Mesenchymal stem cell (in vitro differentiated cells and primary cell): ENCODE results near the gene KBTBD6.
"Not testable (repeated sequence)": the region's sequence is repeated elsewhere in the genome, so short reads cannot be mapped to it uniquely, and the experiment has no call there.

Experiments used
- DNase-seq: peaks from one replicate; pipeline ENCODE4 v3.0.0-alpha.2; 2013
- H2AFZ ChIP-seq: one replicate; pipeline ENCODE4 v1.6.1; 2013; ENCODE audit warnings: low read depth, mild to moderate bottlenecking, control low read depth, inconsistent platforms, low read length, moderate library complexity
- H2AK5ac ChIP-seq: 2 replicates; pipeline ENCODE4 v1.6.1; 2013; ENCODE audit warnings: low read length, moderate library complexity, mild to moderate bottlenecking, inconsistent platforms; ENCODE audit not compliant: severe bottlenecking
- H2BK120ac ChIP-seq: one replicate; pipeline ENCODE4 v1.6.1; 2013; ENCODE audit warnings: low read depth, mild to moderate bottlenecking, inconsistent platforms, low read length, moderate library complexity
- H2BK12ac ChIP-seq, 2 experiments: one replicate each; pipeline ENCODE4 v1.6.1; 2013; ENCODE audit warnings: inconsistent platforms in 2 of 2, low read length in 2 of 2, mild to moderate bottlenecking in 2 of 2, moderate library complexity in 2 of 2, control low read depth in 1 of 2
- H2BK15ac ChIP-seq: one replicate; pipeline ENCODE4 v1.6.1; 2013; ENCODE audit warnings: mild to moderate bottlenecking, low read depth, inconsistent platforms; ENCODE audit not compliant: poor library complexity, severe bottlenecking
- H2BK5ac ChIP-seq: 2 replicates; pipeline ENCODE4 v1.6.1; 2013; ENCODE audit warnings: low read depth, mild to moderate bottlenecking, low read length, control low read depth, inconsistent platforms; ENCODE audit not compliant: poor library complexity, severe bottlenecking
- H3K14ac ChIP-seq, 2 experiments: one replicate each; pipeline ENCODE4 v1.6.1; 2013; ENCODE audit warnings: inconsistent platforms in 2 of 2, low read length in 2 of 2, control low read depth in 1 of 2, mild to moderate bottlenecking in 1 of 2, moderate library complexity in 1 of 2
- H3K18ac ChIP-seq, 2 experiments: one replicate each; pipeline ENCODE4 v1.6.1; 2013; ENCODE audit warnings: inconsistent platforms in 2 of 2, low read length in 2 of 2, control low read depth in 1 of 2, low read depth in 1 of 2, mild to moderate bottlenecking in 1 of 2
- H3K23ac ChIP-seq, 2 experiments: one replicate each; pipeline ENCODE4 v1.6.1; 2013; ENCODE audit warnings: inconsistent platforms in 2 of 2, low read length in 2 of 2, mild to moderate bottlenecking in 2 of 2, moderate library complexity in 2 of 2, control low read depth in 1 of 2
- H3K27ac ChIP-seq: 2 replicates; pipeline ENCODE4 v1.5.1; 2013; ENCODE audit warnings: mild to moderate bottlenecking, moderate library complexity, low read length, control low read depth, inconsistent platforms; ENCODE audit not compliant: poor library complexity, severe bottlenecking
- H3K27me3 ChIP-seq, 2 experiments: 2 replicates each; pipeline versions ENCODE4 v1.6.1 to v1.7.0; 2013; ENCODE audit warnings: low read length in 2 of 2, mild to moderate bottlenecking in 2 of 2, moderate library complexity in 2 of 2, control low read depth in 1 of 2, inconsistent platforms in 1 of 2; ENCODE audit not compliant: control insufficient read depth in 1 of 2, insufficient read depth in 1 of 2
- H3K36me3 ChIP-seq, 2 experiments: 2 replicates each; pipeline versions ENCODE4 v1.6.1 to v1.7.0; 2013; ENCODE audit warnings: low read length in 2 of 2, control low read depth in 1 of 2, inconsistent platforms in 1 of 2, low read depth in 1 of 2, mild to moderate bottlenecking in 1 of 2; ENCODE audit not compliant: insufficient read depth in 2 of 2, control insufficient read depth in 1 of 2
- H3K4ac ChIP-seq, 2 experiments: one replicate each; pipeline ENCODE4 v1.6.1; 2013; ENCODE audit warnings: inconsistent platforms in 2 of 2, low read length in 2 of 2, mild to moderate bottlenecking in 2 of 2, moderate library complexity in 2 of 2, control low read depth in 1 of 2, low read depth in 1 of 2
- H3K4me1 ChIP-seq: 2 replicates; pipeline ENCODE4 v1.6.1; 2013; ENCODE audit warnings: low read depth, low read length, control low read depth; ENCODE audit not compliant: control insufficient read depth, insufficient read depth
- H3K4me2 ChIP-seq: 2 replicates; pipeline ENCODE4 v1.6.1; 2013; ENCODE audit warnings: low read length, mild to moderate bottlenecking, inconsistent platforms; ENCODE audit not compliant: poor library complexity, severe bottlenecking
- H3K4me3 ChIP-seq, 2 experiments: 2 replicates each; pipeline versions ENCODE4 v1.5.1 to v1.7.0; 2013; ENCODE audit warnings: low read length in 2 of 2, mild to moderate bottlenecking in 2 of 2, control low read depth in 1 of 2, low read depth in 1 of 2; ENCODE audit not compliant: insufficient read depth in 1 of 2
- H3K79me1 ChIP-seq: replicated peaks from 2 replicates; pipeline ENCODE4 v1.6.1; 2013; ENCODE audit warnings: mild to moderate bottlenecking, control low read depth, low read length, inconsistent platforms; ENCODE audit not compliant: poor library complexity, severe bottlenecking
- H3K9ac ChIP-seq: 2 replicates; pipeline ENCODE4 v1.7.0; 2013; ENCODE audit warnings: mild to moderate bottlenecking, low read length, moderate library complexity
- H3K9me3 ChIP-seq: 2 replicates; pipeline ENCODE4 v1.7.0; 2013; ENCODE audit warnings: mild to moderate bottlenecking, low read length; ENCODE audit not compliant: control insufficient read depth
- H4K8ac ChIP-seq: one replicate; pipeline ENCODE4 v1.6.1; 2013; ENCODE audit warnings: inconsistent platforms, mild to moderate bottlenecking, low read length, moderate library complexity
- H4K91ac ChIP-seq: one replicate; pipeline ENCODE4 v1.6.1; 2013; ENCODE audit warnings: mild to moderate bottlenecking, low read length, inconsistent platforms
- WGBS: methylation state at CpG from one replicate; pipeline ENCODE4 v1.1.7; 2013; ENCODE audit warnings: mixed read lengths; 5-methylcytosine and 5-hydroxymethylcytosine counted together

KBTBD6 gene

DNA sequence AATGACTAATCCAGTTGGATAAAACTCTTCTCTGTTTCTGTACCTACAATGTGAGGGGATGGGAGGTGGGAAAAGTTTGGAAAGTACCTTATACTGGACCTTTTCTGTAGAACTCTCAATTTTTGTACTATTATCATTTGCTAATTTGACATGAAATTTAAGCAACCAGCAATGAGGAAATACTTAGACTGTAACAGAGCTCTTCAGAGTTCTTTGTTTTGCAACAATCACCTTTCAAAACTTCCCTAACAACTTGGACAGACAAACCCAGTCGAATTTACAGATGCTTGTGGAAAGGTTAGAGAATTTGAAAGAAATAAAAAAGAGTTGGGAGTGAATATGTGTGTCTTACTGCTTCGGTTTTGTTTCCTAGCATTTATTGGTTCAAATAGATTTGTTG lies 45.0 kb upstream of the KBTBD6 start:
- DNase-seq = peak; percentile 18
- H2AFZ ChIP-seq = no peak overlapping the region
- no peak overlapping the region for H2BK120ac ChIP-seq
- no peak overlapping the region for H2BK12ac ChIP-seq
- H3K27ac ChIP-seq = no peak overlapping the region
- no peak overlapping the region for H3K4ac ChIP-seq
- H2AK5ac ChIP-seq = no peak overlapping the region
- no peak overlapping the region for H3K4me3 ChIP-seq
- no CpG with 5 or more reads among the region's 2 CpGs for WGBS
- no peak overlapping the region for H3K23ac ChIP-seq
- H2BK5ac ChIP-seq = no peak overlapping the region
- no peak overlapping the region for H3K14ac ChIP-seq
- H4K91ac ChIP-seq = no peak overlapping the region
- no peaks in the 10 kb centered on the region for H3K79me1 ChIP-seq
- no peak overlapping the region for H3K4me2 ChIP-seq
- no peaks in the 10 kb centered on the region for H3K36me3 ChIP-seq
- H3K18ac ChIP-seq = no peak overlapping the region
- H3K4me1 ChIP-seq = no peaks in the 10 kb centered on the region
- no peaks in the 10 kb centered on the region for H3K27me3 ChIP-seq
- H4K8ac ChIP-seq = no peak overlapping the region
- H2BK15ac ChIP-seq = no peak overlapping the region
- H3K9me3 ChIP-seq = peaks cover 9% of the 10 kb centered on the region
- H3K9ac ChIP-seq = peak overlapping the region; percentile 66

GRCh38 chr13:41175576-41175975 lies 43.0 kb upstream of the KBTBD6 start:
- H2BK12ac ChIP-seq, H2AK5ac ChIP-seq, H3K4me2 ChIP-seq, H4K8ac ChIP-seq, H3K18ac ChIP-seq, H3K9me3 ChIP-seq, H3K4me1 ChIP-seq, H2BK15ac ChIP-seq, H4K91ac ChIP-seq, H3K79me1 ChIP-seq, H3K23ac ChIP-seq, DNase-seq, H3K36me3 ChIP-seq, H2BK5ac ChIP-seq, H2BK120ac ChIP-seq, H3K4ac ChIP-seq, H3K9ac ChIP-seq, H3K27ac ChIP-seq, H3K27me3 ChIP-seq, H3K4me3 ChIP-seq, H2AFZ ChIP-seq, H3K14ac ChIP-seq: not testable (repeated sequence)
- 92% methylated on average over 8 of the region's 8 CpGs for WGBS

DNA sequence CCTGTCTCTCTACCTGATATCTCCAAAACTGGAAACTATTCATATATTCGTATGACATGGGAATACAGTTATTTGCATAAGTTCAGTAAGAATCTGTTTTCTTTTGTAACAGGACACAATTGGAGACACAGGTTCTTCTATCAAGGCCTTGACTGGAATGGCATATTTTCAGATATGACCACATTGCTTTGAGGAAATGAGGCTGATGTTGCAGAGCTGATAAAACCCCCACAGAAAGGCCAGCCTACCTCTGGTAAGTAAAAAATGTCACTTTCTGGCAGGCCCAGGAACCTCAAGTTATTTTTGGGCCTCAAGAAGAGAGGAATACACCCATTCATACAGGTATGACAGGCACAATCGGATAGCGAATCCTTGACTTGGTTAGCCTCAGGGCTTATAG lies 29.5 kb upstream of the KBTBD6 start:
- no peak overlapping the region for H3K18ac ChIP-seq
- no peak overlapping the region for H3K9ac ChIP-seq
- H3K4me2 ChIP-seq = no peak overlapping the region
- H3K4me1 ChIP-seq = no peaks in the 10 kb centered on the region
- H2BK120ac ChIP-seq = no peak overlapping the region
- H3K23ac ChIP-seq = no peak overlapping the region
- H3K9me3 ChIP-seq = no peaks in the 10 kb centered on the region
- no peak overlapping the region for H3K4me3 ChIP-seq
- H3K14ac ChIP-seq = no peak overlapping the region
- H4K91ac ChIP-seq = no peak overlapping the region
- H2AFZ ChIP-seq = no peak overlapping the region
- H2BK5ac ChIP-seq = no peak overlapping the region
- no peaks in the 10 kb centered on the region for H3K79me1 ChIP-seq
- WGBS = 100% methylated on average over 2 of the region's 3 CpGs
- no peak overlapping the region for H3K4ac ChIP-seq
- no peak overlapping the region for H3K27ac ChIP-seq
- H2BK15ac ChIP-seq = no peak overlapping the region
- no peaks in the 10 kb centered on the region for H3K27me3 ChIP-seq
- H4K8ac ChIP-seq = no peak overlapping the region
- DNase-seq = no peak
- no peaks in the 10 kb centered on the region for H3K36me3 ChIP-seq
- H2AK5ac ChIP-seq = no peak overlapping the region
- H2BK12ac ChIP-seq = no peak overlapping the region

DNA sequence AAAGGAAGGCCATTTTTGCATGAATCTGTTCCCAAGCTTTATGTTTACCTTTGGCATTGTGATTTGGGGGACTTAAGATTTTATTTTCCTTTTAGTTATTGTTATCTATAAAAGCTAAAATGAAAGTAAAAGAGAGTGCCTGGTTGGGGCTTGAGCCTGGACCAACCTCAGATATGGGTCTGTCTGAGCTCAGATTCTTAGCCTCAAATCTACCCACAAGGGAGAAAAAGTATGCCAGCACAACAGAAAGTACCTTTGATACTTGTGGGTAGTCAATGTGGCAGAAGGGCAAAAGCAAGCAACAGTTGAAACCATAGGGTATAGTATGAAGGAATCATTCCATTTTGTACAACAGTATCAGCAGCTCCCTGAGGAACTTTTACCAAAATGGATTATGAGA lies 26.6 kb upstream of the KBTBD6 start:
- Histone ChIP-seq H3K4me1 (no peaks in the 10 kb centered on the region), H3K79me1 (no peaks in the 10 kb centered on the region), H4K8ac (no peak overlapping the region), H2BK15ac (no peak overlapping the region), H3K23ac (no peak overlapping the region), H3K36me3 (no peaks in the 10 kb centered on the region), H2BK12ac (no peak overlapping the region), H3K9me3 (no peaks in the 10 kb centered on the region), H3K9ac (no peak overlapping the region), H3K27ac (no peak overlapping the region), H2BK5ac (no peak overlapping the region), H3K18ac (no peak overlapping the region), H3K4me2 (no peak overlapping the region), H4K91ac (no peak overlapping the region), H3K27me3 (no peaks in the 10 kb centered on the region), H3K4ac (no peak overlapping the region), H2BK120ac (no peak overlapping the region), H3K14ac (no peak overlapping the region), H2AFZ (no peak overlapping the region), H3K4me3 (no peak overlapping the region), H2AK5ac (no peak overlapping the region)
- no peak for DNase-seq
